ENCODE measurements around the gene STAG2. TPM values are rescaled to one million over a fixed set of nuclear protein-coding genes. Genes with fewer than 3 reads are reported as not detected.

Gene STAG2
- total and polyA plus RNA-seq, 3 donors from 2014 or later: 9.4 to 26.7 (median 17.6) TPM

DNA sequence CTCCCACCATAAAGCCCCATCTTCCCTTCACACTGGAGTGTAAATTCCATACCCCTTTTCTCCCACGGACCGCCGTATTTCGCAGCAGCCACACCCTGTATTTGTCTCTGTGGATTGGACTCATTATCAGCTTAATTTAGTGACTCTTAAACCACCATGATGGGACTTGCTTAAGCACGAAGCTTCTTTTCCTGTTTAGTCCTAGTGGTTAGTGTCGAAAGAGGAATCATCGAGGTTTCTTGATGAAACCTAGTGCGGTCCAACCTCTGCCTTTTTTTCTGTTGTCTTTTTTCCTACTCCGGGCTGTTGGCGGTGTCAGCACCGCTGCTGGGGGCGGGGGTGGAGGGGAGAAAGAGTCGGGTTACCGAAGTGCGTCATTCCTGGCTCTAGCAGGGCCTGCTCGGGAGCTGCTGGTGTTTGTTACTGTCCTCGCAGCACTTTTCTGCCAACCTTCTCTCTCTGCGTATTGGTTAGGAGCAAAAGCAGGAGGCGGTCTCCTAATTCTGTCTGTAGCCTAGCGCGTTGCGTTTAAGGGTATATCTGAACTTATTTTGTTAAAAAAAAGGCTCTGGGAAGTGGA lies 1.4 kb downstream of the STAG2 start:
- 0% methylated on average over 19 of the region's 22 CpGs for whole genome bisulfite sequencing, 2 donors
- Histone ChIP-seq H3K4me3 (peak overlapping the region; percentile 65 to 78), H3K27me3 (no peaks in the 10 kb centered on the region), H3K9me3 (no peaks in the 10 kb centered on the region), H3K4me1 (no peaks in the 10 kb centered on the region), H3K27ac (peak overlapping the region; percentile 96 to 97), H3K36me3 (ENCODE audit: low read depth, missing control alignments) (no peaks in the 10 kb centered on the region)
- DNase-seq: peak; percentile 89
- TF ChIP-seq, protein P1, sequence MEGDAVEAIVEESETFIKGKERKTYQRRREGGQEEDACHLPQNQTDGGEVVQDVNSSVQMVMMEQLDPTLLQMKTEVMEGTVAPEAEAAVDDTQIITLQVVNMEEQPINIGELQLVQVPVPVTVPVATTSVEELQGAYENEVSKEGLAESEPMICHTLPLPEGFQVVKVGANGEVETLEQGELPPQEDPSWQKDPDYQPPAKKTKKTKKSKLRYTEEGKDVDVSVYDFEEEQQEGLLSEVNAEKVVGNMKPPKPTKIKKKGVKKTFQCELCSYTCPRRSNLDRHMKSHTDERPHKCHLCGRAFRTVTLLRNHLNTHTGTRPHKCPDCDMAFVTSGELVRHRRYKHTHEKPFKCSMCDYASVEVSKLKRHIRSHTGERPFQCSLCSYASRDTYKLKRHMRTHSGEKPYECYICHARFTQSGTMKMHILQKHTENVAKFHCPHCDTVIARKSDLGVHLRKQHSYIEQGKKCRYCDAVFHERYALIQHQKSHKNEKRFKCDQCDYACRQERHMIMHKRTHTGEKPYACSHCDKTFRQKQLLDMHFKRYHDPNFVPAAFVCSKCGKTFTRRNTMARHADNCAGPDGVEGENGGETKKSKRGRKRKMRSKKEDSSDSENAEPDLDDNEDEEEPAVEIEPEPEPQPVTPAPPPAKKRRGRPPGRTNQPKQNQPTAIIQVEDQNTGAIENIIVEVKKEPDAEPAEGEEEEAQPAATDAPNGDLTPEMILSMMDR (IDR thresholded peaks at IDR 0.05): no peak
- no peak for TF ChIP-seq POLR2A (IDR thresholded peaks at IDR 0.05)
- intact Hi-C loops (cut with DNase I; ENCODE audit: low total_unique reads): no loop called here

DNA sequence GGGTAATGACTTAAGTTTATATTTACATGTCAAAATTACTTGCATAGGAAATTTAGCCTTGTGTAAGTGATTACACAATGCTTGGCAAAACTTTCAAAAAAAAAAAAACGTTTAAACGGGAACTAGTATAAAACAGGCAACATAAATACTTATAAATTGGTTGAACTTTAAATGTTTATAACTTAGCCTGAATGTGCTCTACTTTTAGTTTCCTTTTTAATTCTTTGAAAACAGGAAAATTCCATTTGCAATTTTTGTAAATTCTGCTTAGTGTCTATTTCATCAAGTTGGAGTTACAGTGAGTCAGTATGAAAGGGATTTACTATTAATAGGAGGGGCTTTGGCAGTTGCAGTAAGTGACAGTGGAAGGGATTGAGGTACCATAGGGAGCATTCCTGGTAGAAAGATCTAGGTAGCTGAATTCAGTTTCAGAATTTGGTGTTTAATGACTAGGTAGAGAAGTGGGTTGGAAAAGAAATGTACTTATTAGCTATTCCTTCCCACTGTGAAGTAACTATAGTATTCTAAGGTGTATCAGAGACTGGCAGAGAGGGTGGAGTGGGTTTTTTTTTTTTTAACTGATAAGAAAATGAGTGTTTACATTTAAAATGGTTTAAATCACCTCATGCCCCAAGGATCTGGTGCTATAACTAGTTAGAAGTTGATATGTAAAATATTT lies 2.8 kb downstream of the STAG2 start:
- H3K4me1 ChIP-seq: no peaks in the 10 kb centered on the region
- no peak overlapping the region for H3K4me3 ChIP-seq
- no peaks in the 10 kb centered on the region for H3K27me3 ChIP-seq
- TF ChIP-seq, protein P1 (IDR thresholded peaks at IDR 0.05): no peak
- no peak for TF ChIP-seq POLR2A (IDR thresholded peaks at IDR 0.05)
- no peak for DNase-seq
- WGBS, 2 donors: 0 to 2% methylated on average over 2 of the region's 2 CpGs
- H3K27ac ChIP-seq: peak overlapping the region in 1 of 2 donors; percentile 30
- H3K9me3 ChIP-seq: no peaks in the 10 kb centered on the region
- intact Hi-C loops (cut with DNase I; ENCODE audit: low total_unique reads): no loop called here
- H3K36me3 ChIP-seq (ENCODE audit: low read depth, missing control alignments): no peaks in the 10 kb centered on the region

DNA sequence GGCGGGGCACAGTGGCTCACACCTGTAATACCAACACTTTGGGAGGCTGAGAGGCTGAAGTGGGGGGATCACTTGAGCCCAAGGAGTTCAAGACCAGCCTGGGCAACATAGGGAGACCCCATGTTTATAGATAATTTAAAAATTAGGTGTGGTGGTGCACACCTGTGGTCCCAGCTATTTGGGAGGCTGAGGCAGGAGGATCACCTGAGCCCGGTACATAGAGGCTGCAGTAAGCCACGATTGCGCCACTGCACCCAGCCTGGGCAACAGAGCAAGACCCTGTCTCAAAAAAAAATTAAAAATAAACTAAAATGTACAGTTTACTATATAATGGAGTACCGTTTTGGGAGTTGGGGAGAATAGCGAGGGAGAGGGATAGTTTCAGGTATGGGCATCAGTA lies 4.2 kb downstream of the STAG2 start:
- DNase-seq: no peak
- no peak overlapping the region for H3K27ac ChIP-seq
- 88 to 94% methylated on average over 6 of the region's 6 CpGs for WGBS, 2 donors
- H3K27me3 ChIP-seq: no peaks in the 10 kb centered on the region
- intact Hi-C loops (cut with DNase I; ENCODE audit: low total_unique reads): no loop called here
- TF ChIP-seq, protein P1 (IDR thresholded peaks at IDR 0.05): no peak
- no peak for TF ChIP-seq POLR2A (IDR thresholded peaks at IDR 0.05)
- no peaks in the 10 kb centered on the region for H3K9me3 ChIP-seq
- no peaks in the 10 kb centered on the region for H3K36me3 ChIP-seq (ENCODE audit: low read depth, missing control alignments)
- H3K4me1 ChIP-seq: no peaks in the 10 kb centered on the region
- no peak overlapping the region for H3K4me3 ChIP-seq

DNA sequence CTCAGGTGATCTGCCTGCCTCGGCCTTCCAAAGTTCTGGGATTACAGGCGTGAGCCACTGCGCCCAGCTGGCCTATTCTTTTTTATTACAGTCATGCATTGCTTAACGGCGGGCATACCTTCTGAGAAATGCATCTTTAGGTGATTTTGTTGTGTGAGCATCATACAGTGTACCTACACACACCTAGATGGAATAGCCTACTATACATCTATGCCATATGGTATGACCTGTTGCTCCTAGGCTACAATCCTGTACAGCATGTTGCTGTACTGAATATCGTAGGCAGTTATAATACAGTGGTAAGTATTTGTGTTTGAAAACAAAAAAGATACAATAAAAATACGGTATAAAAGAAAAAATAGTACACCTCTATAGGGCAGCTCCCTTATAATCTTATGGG lies 6.0 kb downstream of the STAG2 start:
- DNase-seq: no peak
- TF ChIP-seq POLR2A (IDR thresholded peaks at IDR 0.05): no peak
- TF ChIP-seq, protein P1 (IDR thresholded peaks at IDR 0.05): no peak
- H3K4me1 ChIP-seq: no peaks in the 10 kb centered on the region
- no peak overlapping the region for H3K27ac ChIP-seq
- H3K4me3 ChIP-seq: no peak overlapping the region
- H3K27me3 ChIP-seq: no peaks in the 10 kb centered on the region
- no peaks in the 10 kb centered on the region for H3K36me3 ChIP-seq (ENCODE audit: low read depth, missing control alignments)
- intact Hi-C loops (cut with DNase I; ENCODE audit: low total_unique reads): no loop called here
- H3K9me3 ChIP-seq: no peaks in the 10 kb centered on the region
- WGBS, 2 donors: 90 to 92% methylated on average over 7 of the region's 7 CpGs
